Astrocyte (in vitro differentiated cells and primary cell): ENCODE measurements around the gene FAAH. TPM values are rescaled to one million over a fixed set of nuclear protein-coding genes. Genes with fewer than 3 reads are reported as not detected.

Source experiments
- DNase-seq: peaks from one replicate; pipeline ENCODE4 v3.0.0-alpha.2; 2010; ENCODE audit warnings: low read depth
- FAIRE-seq: peaks from 2 replicates; lab custom pipeline; 2011; peaks lifted over from hg19 to GRCh38; lab: Jason Lieb, UNC
- H2AFZ ChIP-seq: 2 replicates; pipeline ENCODE4 v1.6.0; 2012; ENCODE audit warnings: low read depth, low read length, inconsistent platforms
- H3K27ac ChIP-seq: 2 replicates; pipeline ENCODE4 v1.5.1; 2011; ENCODE audit warnings: low read depth, low read length, inconsistent platforms
- H3K27me3 ChIP-seq: 2 replicates; pipeline ENCODE4 v1.6.0; 2011; ENCODE audit warnings: low read length, inconsistent platforms; ENCODE audit not compliant: insufficient read depth
- H3K36me3 ChIP-seq: 2 replicates; pipeline ENCODE4 v1.5.1; 2011; ENCODE audit warnings: low read length, inconsistent platforms; ENCODE audit not compliant: insufficient read depth
- H3K4me1 ChIP-seq: 2 replicates; pipeline ENCODE4 v1.5.1; 2011; ENCODE audit warnings: low read length, inconsistent platforms; ENCODE audit not compliant: insufficient read depth
- H3K4me2 ChIP-seq: 2 replicates; pipeline ENCODE4 v1.6.0; 2012; ENCODE audit warnings: low read length, inconsistent platforms
- H3K4me3 ChIP-seq: 2 replicates; pipeline ENCODE4 v1.5.1; 2011; ENCODE audit warnings: low read depth, mild to moderate bottlenecking, low read length, inconsistent platforms; ENCODE audit not compliant: insufficient read depth
- H3K79me2 ChIP-seq: 2 replicates; pipeline ENCODE4 v1.6.0; 2012; ENCODE audit warnings: mild to moderate bottlenecking, low read length, inconsistent platforms; ENCODE audit not compliant: insufficient read depth
- H3K9ac ChIP-seq: 2 replicates; pipeline ENCODE4 v1.6.0; 2012; ENCODE audit warnings: mild to moderate bottlenecking, low read length, inconsistent platforms
- H3K9me3 ChIP-seq: 2 replicates; pipeline ENCODE4 v1.5.1; 2012; ENCODE audit warnings: low read depth, mild to moderate bottlenecking, low read length, inconsistent platforms; ENCODE audit not compliant: insufficient read depth
- H4K20me1 ChIP-seq: 2 replicates; pipeline ENCODE4 v1.6.0; 2012; ENCODE audit warnings: low read length, inconsistent platforms; ENCODE audit not compliant: insufficient read depth
- H3K27ac Mint-ChIP-seq: one replicate; pipeline ENCODE4 v1.8.0; 2021; ENCODE audit warnings: mild to moderate bottlenecking, mixed read lengths; ENCODE audit not compliant: unreplicated experiment
- H3K27me3 Mint-ChIP-seq: one replicate; pipeline ENCODE4 v1.8.0; 2021; ENCODE audit warnings: low read depth, mixed read lengths; ENCODE audit not compliant: unreplicated experiment
- H3K36me3 Mint-ChIP-seq: one replicate; pipeline ENCODE4 v1.8.0; 2021; ENCODE audit warnings: low read depth, mixed read lengths; ENCODE audit not compliant: unreplicated experiment
- H3K4me1 Mint-ChIP-seq: one replicate; pipeline ENCODE4 v1.8.0; 2021; ENCODE audit warnings: low read depth, mixed read lengths; ENCODE audit not compliant: unreplicated experiment
- H3K4me3 Mint-ChIP-seq: one replicate; pipeline ENCODE4 v1.8.0; 2021; ENCODE audit warnings: mild to moderate bottlenecking, moderate library complexity, mixed read lengths; ENCODE audit not compliant: unreplicated experiment
- H3K9me3 Mint-ChIP-seq: one replicate; pipeline ENCODE4 v1.8.0; 2021; ENCODE audit warnings: mild to moderate bottlenecking, mixed read lengths; ENCODE audit not compliant: unreplicated experiment
- CTCF ChIP-seq: IDR thresholded peaks from 2 replicates; pipeline ENCODE4 v1.5.1; 2011; ENCODE audit warnings: low read depth, mild to moderate bottlenecking, inconsistent platforms, low read length, moderate library complexity; ENCODE audit not compliant: insufficient read depth
- EZH2 ChIP-seq: IDR thresholded peaks from 2 replicates; pipeline ENCODE4 v1.6.1; 2012; ENCODE audit warnings: mild to moderate bottlenecking, low read length, inconsistent platforms; ENCODE audit not compliant: insufficient read depth
- total RNA-seq: library from RNA; stranded (reverse); gene quantifications from 2 replicates; pipeline ENCODE4 v1.2.1, GENCODE V29; 2021

The FAAH gene
- total RNA-seq, 1 donor from 2014 or later, result 1.9 TPM

GRCh38 chr1:46404482-46405196 lies 10.5 kb downstream of the FAAH start:
- DNase-seq (no peak), FAIRE-seq (no peak)
- Histone ChIP-seq H3K9me3 (no peaks in the 10 kb centered on the region), H3K36me3 (no peaks in the 10 kb centered on the region), H3K27me3 (no peaks in the 10 kb centered on the region), H3K4me1 (peaks cover 10% of the 10 kb centered on the region), H2AFZ (no peak overlapping the region), H3K4me3 (no peak overlapping the region), H3K4me2 (no peak overlapping the region), H3K27ac (no peak overlapping the region), H4K20me1 (no peaks in the 10 kb centered on the region), H3K79me2 (no peaks in the 10 kb centered on the region), H3K9ac (no peak overlapping the region)
- Mint-ChIP-seq H3K27ac (no peak overlapping the region), H3K4me3 (no peak overlapping the region), H3K4me1 (peaks cover 8% of the 10 kb centered on the region), H3K9me3 (peaks cover 2% of the 10 kb centered on the region), H3K27me3 (peaks cover 31% of the 10 kb centered on the region), H3K36me3 (peaks cover 3% of the 10 kb centered on the region)
- TF ChIP-seq EZH2, result no peak
- TF ChIP-seq CTCF, result no peak

DNA sequence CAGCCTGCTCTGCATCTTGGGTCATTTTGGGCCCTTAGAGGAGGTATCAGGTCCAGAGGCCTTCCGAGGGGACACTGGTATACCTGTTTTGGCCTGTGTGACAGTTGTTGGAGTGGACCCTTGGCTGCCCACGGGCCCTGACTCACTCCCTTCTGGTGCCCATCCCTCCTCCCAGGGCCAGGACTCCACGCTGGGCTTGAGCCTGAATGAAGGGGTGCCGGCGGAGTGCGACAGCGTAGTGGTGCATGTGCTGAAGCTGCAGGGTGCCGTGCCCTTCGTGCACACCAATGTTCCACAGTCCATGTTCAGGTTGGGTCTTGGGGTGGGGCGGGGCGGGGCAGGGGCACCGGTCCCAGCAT lies 11.1 kb downstream of the FAAH start:
- no peak overlapping the region for H3K27ac Mint-ChIP-seq
- H3K36me3 Mint-ChIP-seq, result peaks cover 3% of the 10 kb centered on the region

More for the DNA sequence above, 11.1 kb downstream of the FAAH start:
- no peak overlapping the region for H3K27ac ChIP-seq
- H3K9me3 ChIP-seq, result no peaks in the 10 kb centered on the region
- Mint-ChIP-seq H3K27me3 (peaks cover 36% of the 10 kb centered on the region), H3K9me3 (no peaks in the 10 kb centered on the region), H3K4me1 (peaks cover 8% of the 10 kb centered on the region), H3K4me3 (no peak overlapping the region)
- peaks cover 10% of the 10 kb centered on the region for H3K4me1 ChIP-seq
- no peaks in the 10 kb centered on the region for H3K79me2 ChIP-seq
- H2AFZ ChIP-seq, result no peak overlapping the region
- no peaks in the 10 kb centered on the region for H3K27me3 ChIP-seq
- H3K9ac ChIP-seq, result no peak overlapping the region
- no peak overlapping the region for H3K4me3 ChIP-seq
- TF ChIP-seq CTCF, result no peak
- no peak for TF ChIP-seq EZH2
- H3K4me2 ChIP-seq, result no peak overlapping the region
- no peaks in the 10 kb centered on the region for H3K36me3 ChIP-seq
- no peak for DNase-seq
- no peaks in the 10 kb centered on the region for H4K20me1 ChIP-seq
- no peak for FAIRE-seq
